HEK293T (cell line): ENCODE results near the gene CDH18.

ENCODE experiments used
- ARNT ChIP-seq: fragments of 450-650 bp; IDR thresholded peaks from 2 replicates; pipeline ENCODE4 v1.6.1; 2017; ENCODE audit warnings: mild to moderate bottlenecking
- BHLHE40 ChIP-seq: fragments of 450-650 bp; IDR thresholded peaks from 2 replicates; pipeline ENCODE4 v1.6.1; 2016; ENCODE audit warnings: mild to moderate bottlenecking, moderate library complexity, borderline replicate concordance
- ELF4 ChIP-seq: fragments of 450-650 bp; IDR thresholded peaks from 2 replicates; pipeline ENCODE4 v1.6.1; 2017; ENCODE audit warnings: antibody characterized with exemption
- FOXK2 ChIP-seq: fragments of 450-650 bp; IDR thresholded peaks from 2 replicates; pipeline ENCODE4 v1.6.1; 2016; ENCODE audit warnings: mild to moderate bottlenecking
- LEF1 ChIP-seq: fragments of 450-650 bp; IDR thresholded peaks from 2 replicates; pipeline ENCODE4 v1.6.1; 2017; ENCODE audit warnings: mild to moderate bottlenecking, borderline replicate concordance
- PKNOX1 ChIP-seq: fragments of 450-650 bp; IDR thresholded peaks from 2 replicates; pipeline ENCODE4 v1.6.1; 2016
- SP1 ChIP-seq: fragments of 450-650 bp; IDR thresholded peaks from 2 replicates; pipeline ENCODE4 v1.6.1; 2017
- SUZ12 ChIP-seq: fragments of 450-650 bp; IDR thresholded peaks from 2 replicates; pipeline ENCODE4 v1.6.1; 2016; ENCODE audit warnings: mild to moderate bottlenecking
- TARDBP ChIP-seq: fragments of 450-650 bp; IDR thresholded peaks from 2 replicates; pipeline ENCODE4 v1.6.1; 2016
- ZNF384 ChIP-seq: fragments of 450-650 bp; IDR thresholded peaks from 2 replicates; pipeline ENCODE4 v1.6.1; 2016

- TF ChIP-seq LEF1 (no peak), PKNOX1 (no peak), ZNF384 (no peak), TARDBP (no peak), ARNT (no peak), SP1 (no peak), BHLHE40 (no peak), ELF4 (no peak), FOXK2 (no peak), SUZ12 (no peak)
Observed at GRCh38 chr5:19555876-19556275, 432.1 kb downstream of the CDH18 start.
